HG03457 (cell line): ENCODE results near the gene IFNA6.
A peak's percentile ranks its signal among the peaks of the same experiment; 100 is the strongest.

Source experiments
- ATAC-seq: cut with Tn5 transposase; IDR thresholded peaks from one replicate; pipeline ENCODE4 v1.9.1; 2021; ENCODE audit warnings: moderate number of reproducible peaks; ENCODE audit not compliant: unreplicated experiment

The IFNA6 gene

DNA sequence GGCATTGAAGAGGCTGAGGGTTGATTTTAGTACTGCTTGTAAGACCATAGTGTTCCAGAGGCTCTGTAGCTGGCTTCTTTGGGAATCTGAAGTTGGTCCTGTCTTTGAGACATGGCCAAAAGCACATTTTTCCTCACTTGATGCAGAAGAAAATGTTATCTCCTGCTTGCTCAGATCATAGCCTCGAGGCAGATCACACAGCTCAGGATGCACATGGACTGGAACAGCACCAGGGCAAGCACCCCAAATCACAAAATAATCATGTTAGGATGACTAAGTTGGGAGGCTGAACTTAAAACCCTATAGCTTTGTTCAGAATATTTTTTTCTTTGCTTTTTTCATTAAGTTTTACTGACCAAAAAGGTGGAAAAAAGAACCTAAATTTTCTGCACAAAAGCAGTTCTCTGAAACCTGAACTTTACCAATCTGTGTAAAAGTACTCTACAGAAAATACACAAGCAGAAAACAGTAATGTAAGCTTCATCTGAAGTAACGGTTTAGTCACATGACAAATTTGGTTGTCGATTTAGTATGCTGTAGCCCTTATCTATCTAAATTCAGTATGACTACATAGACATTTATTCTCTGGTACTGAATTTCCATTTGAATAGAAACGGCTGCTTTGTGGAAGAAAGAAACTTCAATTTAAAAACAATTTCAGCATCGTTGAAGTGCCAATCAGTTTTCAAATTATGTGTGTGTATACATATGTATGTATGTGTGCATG, 18.8 kb downstream of the IFNA6 start:
- no peak for ATAC-seq

DNA sequence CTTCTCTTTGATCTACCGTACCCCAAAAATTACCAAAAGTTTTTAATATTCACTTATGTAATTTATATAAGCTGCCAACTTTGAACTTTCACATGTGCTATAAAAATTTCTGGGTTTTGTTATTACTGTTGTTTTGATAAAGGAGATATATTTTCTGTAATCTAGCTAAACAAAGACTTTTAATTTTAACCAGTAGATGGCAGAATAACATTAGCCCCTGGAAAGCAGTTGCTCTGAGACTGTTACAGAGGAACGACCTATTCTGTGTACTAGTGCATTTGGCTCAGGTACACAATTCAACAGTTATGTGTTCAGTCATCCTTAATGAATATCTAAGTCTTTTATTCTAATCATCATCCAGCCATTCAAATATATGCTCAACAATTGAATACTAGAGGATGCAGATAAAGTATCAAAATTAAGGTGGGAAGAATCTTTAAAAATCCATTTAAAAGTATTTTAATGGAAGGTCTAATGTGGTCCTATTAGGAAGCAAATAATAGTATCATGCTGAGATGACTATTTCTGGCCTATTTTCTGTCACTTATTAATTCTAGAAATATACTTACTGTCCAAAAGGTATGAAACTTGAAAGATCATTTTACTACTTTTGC, 24.1 kb downstream of the IFNA6 start:
- peak; percentile 64 for ATAC-seq

DNA sequence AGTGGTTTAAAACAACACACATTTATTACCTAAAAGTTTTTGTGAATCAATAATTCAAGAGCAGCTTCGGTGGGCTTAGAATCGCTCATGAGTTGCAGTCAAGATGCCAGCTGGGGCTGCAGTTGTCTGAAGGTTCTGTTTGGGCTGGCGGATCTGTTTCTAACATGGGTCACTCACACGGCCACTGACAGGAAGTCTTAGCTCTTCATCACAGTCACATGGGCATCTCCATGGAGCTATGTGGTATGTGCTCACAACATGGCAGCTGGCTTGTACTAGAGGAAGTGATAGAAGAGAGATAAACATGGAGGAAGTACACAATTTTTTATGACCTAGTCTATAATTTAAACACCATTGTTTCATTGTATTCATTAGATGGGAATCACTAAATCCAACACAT, 26.6 kb downstream of the IFNA6 start:
- no peak for ATAC-seq

DNA sequence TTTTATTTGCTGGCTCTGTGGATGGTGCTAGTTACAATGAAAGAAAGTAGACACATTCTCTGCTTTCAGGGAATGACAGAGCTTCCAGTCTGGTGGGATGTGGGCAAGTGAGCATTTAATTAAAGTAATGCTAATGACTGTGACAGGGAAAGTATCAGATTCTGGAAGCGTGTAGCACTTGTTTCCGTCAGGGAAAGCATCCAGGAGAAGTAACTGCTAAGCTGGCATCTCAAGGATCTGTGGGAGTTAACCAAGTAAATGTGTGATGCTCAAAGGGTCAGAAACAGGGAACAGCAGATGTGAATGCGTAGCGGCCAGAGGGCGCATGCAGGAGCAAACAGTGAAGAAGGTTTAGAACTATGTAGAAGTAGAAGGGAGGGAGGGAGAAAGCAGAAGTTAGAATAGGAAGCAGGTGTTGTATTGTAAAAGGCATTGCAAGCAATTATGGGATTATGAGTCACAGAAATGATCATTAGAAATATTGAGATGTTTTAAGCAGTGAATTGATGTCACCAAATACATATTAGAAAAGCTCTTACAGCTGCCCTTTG, 27.7 kb downstream of the IFNA6 start:
- no peak for ATAC-seq

DNA sequence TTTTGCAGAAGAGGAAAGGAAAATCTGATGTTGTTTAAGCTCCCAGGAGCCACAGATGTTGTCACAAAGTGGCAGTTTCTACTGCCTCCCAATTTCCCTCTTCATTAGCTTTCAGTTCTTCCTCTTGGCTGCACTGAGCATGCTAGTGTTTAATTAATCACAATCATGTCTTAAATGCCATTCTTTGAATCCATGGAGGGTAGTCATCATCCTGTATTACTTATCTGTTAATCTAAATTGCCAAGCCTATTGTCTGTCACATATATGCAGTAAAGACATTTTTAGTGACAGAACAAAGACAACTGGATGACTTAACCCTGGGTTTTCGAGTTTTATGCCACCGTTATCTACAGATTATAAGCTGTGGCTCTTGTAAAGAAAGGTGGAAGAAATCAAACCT, 30.2 kb downstream of the IFNA6 start:
- ATAC-seq: no peak

DNA sequence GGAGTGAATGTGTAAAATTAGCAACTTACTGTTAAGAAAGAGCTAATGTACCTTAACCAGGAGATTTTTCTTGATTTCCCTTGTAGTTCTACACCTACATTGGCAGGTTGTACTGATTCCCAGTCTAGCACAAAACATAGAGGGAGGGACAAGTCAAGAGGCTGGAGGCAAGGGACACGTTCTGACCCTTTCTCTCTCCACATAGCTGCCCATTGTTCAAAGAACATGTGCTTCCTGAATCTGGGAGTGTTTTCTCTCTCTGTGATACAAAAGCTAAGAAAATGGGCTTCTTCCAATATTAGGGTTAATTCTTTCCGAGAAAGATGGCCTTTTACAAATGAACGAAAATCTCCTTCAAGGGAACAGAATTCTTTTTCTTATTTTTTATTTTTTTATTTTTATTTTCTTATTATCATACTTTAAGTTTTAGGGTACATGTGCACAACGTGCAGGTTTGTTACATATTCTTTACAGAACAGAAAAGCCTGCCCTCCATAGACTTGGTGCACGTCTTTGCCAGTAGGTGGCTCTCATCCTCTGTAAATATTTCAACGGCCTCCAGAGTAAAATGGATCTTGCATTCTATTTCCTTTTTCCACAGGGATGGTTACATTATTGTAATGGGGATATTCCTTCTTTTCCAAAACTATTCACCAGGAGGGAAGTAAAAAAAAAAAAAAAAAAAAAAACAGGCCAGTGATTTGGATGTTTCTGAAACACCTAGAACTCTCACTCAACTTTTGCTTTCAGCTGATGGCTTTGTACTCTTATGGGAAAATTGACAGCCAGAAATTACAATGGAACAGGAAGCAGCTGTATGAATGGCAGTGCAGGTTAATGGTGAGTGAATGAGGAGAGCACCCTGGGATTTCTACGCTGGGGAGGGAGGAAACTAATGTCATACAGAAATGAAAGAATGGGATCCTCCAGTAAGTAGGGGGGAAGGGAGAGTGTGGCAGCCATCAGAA, 32.4 kb downstream of the IFNA6 start:
- no peak for ATAC-seq

DNA sequence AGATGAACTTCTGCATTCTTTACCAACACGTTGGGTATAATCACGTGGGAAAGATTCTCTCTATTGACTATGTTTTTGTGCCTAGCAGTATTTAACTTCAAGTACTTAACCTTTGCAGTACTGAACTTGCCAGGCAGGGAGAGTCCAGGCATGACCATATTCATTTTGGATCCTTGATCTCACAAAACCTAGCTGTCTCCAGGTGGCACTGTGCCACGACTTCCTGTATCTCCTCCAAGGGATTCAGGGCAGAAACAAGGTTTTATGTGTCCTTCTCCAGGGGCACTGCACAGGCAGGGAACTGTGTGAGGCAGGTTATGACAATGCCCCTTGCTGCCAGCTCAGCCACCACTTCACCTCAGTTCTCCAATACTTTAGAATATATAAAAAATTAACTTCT, 33.8 kb downstream of the IFNA6 start:
- ATAC-seq: no peak

DNA sequence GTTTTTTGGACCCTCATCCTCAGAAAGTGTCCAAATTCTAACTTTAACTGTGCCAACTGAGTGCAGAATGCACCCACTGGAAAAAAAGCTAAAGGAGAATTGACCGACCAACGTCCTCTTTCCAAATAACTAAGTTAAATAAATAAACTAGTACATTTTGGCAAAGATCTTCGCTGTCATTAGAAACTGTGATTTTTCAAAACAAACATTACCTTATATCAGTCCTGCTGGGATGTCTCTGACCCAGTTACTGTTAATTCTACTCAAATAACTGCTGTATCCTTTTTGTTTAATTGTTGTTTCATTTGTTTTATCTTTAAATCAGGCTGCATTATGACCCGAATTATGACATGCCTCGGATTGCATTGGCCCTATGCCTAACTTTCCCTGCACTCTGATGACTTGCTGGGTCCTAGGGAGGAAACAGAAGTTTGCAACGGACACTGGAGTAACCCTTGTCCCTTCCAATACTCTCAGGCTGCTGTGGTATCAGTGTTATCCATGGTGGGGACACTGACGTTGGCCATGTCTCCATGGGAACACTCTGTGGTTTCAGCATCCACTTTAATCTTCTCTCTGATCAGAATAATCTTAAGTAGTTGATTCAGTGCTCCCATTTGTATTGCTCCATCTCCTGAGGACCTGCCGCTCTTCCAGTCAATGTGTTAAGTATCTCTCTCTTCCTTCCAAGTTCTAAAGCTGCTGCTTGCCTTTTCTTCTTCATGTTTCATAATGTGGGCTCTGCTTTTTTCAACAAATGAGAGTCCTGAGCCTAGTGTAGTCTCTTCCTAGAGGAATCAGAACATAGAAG, 34.5 kb downstream of the IFNA6 start:
- ATAC-seq: no peak

DNA sequence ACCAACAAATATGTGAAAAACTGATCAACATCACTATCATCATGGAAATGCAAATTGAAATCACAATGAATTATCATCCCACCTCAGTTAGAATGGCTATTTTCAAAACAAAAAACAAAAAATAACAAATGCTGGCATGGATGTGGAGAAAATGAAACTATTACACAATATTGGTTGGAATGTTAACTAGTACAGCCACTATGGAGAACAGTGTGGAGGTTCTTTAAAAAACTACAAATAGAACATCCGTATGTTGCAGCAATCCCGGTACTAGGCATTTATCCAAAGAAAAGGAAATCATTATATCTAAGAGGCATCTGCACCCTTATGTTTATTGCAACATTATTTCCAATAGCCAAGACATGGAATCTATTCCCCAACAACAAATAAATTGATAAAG, 36.5 kb downstream of the IFNA6 start:
- no peak for ATAC-seq

DNA sequence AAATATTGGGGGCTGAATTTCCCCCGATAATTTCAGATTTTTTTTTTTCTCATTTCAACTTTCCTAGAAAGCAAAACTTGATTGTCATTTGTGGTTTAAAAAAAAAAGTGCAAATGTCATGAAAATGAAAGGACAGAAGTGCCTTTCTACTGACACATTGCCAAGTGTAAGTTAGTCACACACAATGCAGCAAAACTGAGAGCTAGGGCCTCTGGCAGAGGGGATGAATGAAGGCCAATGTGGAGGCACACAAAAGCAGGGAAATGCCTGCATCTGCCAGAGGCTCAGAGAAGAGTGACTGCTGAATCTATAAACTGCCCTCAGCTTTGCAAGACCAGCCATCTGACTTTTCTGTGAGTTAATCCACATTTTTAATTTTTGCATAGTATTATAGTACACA, 38.8 kb downstream of the IFNA6 start:
- no peak for ATAC-seq

DNA sequence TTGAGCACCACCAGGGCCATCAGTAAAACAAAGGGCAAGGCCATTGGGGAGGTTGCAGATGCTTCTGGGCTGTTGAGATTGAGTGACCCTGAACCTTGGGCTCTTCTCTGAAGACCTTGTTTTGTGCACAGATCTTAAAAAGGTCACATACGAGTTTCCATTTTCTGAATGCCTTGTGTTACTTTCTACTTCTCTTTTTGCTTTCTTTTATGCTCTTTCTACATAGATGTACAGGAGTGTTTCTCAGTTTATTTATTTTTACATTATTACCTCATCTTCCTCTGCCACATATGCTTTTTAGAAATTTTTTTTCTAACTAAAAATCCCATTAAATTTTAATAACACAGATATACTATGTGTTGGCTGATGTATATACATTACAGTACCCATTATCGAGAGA, 45.5 kb downstream of the IFNA6 start, which contains the start of gene IFNA5:
TSS of gene IFNA5 (minus strand) at position 101 of the 400 bp plus-strand sequence. CDS start at position 44, 57 bp downstream.
- ATAC-seq: no peak
